Activated naive CD4-positive, alpha-beta T cell (primary cell): ENCODE measurements around the gene AK6.
A peak's percentile ranks its signal among the peaks of the same experiment; 100 is the strongest.
"Not testable (repeated sequence)": the region's sequence is repeated elsewhere in the genome, so short reads cannot be mapped to it uniquely, and the experiment has no call there.

Source experiments
- DNase-seq, 4 experiments: peaks; one replicate each; lab custom pipeline; 2025; lab: John Stamatoyannopoulos, UW

Gene AK6

GRCh38 chr5:69369340-69370121 lies at the start of gene AK6, which contains the start of the genes RAD17 and TAF9:
Gene AK6 (minus strand): TSS chr5:69369520. CDS start chr5:69369490, 30 bp downstream.
Gene RAD17 (plus strand): TSS chr5:69369818. CDS start chr5:69372209, 2,391 bp downstream.
Gene TAF9 (minus strand): TSS chr5:69369520. CDS start chr5:69365737, 3,783 bp downstream.
- DNase-seq, result peak; percentile 90 to 95 (median 94)

- no peak for DNase-seq
Measured at GRCh38 chr5:69418554-69418953, 49.2 kb upstream of the AK6 start.

DNA sequence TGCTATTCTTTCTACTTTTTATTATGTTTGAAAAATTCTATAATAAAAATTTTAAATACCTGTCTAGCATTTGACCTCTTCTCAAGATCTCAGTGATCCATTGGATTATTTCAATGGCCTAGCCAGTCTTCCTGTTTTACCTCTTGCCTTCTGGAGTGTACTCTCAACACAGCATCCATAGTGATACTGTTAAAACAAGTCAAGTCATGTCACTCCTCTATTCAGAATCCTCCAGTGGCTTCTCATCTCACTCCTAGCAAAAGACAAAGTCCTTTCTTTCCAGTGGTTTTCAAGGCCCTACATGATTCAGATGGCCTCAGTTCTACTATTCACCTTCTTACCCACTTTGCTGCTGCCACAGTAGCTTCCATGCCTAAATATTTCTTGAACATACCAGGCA lies 47.4 kb upstream of the AK6 start:
- DNase-seq, result no peak

DNA sequence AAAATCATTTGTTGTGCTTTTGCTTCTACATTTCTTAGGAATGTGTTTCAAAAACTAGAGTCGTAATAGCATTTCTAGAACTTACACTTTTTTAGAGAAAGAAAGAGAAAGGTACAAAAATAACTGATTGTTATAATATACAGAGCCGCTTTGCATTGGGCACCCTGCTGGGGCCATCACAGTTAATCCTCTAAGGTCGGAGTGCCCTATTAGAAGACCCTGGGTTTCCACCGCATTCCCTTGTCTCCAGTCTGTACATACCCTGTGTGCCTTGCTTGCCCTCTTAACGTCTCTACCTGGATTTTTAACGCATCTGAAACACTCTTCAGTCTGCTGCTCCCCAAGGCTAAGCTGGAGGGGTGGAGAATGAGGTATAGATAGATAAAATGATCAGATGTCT lies 46.9 kb upstream of the AK6 start:
- no peak for DNase-seq

DNA sequence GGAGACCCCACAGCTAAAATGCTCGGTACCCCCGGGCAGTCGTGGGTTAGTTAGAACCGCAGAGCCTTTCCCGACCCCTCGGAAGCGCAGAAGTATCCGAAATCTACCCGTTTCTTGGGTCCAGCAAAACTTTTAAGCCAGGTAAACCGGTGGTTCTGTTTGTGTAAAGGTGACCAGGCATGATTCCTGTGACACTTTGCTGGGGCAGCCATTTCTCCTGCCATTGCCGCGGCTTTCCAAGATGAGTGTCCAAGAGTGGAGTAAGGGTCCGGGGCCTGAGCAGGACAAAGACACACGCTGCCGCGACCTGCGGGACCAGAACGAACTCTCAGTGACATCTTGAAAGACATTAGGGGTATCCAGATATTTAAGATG lies 46.3 kb upstream of the AK6 start:
- no peak for DNase-seq

DNA sequence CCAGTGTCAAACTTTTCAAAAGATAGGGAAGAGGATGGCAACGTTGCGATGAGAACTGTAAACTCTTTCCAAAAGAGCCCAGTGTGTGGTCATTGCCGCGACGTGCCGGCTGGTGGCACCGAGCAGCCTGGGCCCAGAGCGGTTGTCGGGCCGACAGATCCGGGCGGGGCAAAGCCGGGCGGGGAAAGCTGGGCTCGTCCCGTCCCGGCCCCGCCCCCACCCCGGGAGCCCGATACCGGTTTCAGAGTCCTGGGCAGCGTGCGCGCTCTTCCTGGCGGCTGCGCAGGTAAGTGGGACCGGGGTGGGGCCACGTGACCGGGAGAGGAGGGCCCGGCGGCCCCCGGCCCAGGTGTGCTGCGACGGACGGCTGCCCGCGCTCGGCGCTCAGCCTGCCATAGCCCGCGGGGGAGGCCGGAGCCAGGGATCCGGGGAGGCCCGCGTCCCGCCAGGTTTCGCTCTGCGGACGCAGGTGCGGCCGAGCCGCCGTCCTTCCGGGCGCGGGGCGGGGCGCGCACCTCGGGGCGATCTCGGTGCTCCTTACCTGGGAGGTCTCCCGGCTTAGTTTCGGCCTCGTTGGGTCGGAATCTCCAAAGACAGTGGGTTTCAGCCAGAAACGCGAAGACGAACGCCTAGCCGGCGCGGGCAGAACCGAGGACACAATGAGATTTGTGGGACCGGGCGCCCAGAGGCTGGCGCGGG lies 45.7 kb upstream of the AK6 start, which contains the start of gene MARVELD2:
TSS of gene MARVELD2 (plus strand) at position 232 of the 699 bp plus-strand sequence. CDS start 4,270 bp downstream, outside the sequence.
- DNase-seq, result no peak

DNA sequence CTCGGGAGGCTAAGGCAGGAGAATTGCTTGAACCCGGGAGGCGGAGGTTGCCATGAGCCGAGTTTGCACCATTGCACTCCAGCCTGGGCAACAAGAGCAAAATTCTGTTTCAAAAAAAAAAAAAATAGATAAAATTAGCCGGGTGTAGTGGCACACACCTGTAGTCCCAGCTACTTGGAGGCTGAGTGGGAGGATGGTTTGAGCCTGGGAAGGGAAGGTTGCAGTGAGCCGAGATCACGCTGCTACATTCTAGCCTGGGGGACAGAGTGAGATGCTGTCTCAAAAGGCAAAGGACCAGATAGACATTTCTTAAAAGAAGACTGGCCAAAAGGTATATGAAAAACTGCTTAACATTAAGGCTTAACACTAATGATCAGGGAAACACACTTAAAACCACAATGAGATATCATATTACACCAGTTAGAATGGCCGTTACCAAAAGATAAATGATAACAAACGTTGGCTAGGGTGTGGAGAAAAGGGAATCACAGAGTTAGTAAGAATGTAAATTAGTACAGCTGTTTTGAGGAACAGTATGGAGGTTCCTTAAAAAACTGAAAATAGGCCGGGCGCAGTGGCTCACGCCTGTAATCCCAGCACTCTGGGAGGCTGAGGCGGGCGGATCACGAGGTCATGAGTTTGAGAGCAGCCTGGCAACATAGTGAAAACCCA lies 35.5 kb upstream of the AK6 start:
- no peak for DNase-seq

DNA sequence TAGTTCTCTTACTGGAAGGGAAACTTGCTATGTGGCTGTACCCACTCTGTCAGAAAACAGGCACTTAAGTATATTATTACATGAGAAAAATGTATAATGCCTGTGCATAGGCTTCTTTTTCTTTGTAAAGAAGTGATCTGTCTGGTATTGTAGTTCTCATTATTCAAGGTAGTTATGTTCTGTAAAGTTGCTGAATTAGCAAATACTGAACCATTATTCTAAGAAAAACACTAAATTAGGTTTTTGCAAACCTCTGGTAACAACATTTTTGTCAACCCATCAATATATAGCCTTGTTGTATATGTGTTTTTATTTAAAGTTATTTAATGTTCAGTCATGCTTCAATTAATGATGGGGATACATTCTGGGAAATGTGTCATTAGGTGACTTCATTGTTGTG lies 9.1 kb upstream of the AK6 start:
- DNase-seq, result no peak

- no peak for DNase-seq
Measured at GRCh38 chr5:69374911-69375446, 5.7 kb upstream of the AK6 start.

GRCh38 chr5:69372394-69372793 lies 3.1 kb upstream of the AK6 start:
- no peak for DNase-seq

DNA sequence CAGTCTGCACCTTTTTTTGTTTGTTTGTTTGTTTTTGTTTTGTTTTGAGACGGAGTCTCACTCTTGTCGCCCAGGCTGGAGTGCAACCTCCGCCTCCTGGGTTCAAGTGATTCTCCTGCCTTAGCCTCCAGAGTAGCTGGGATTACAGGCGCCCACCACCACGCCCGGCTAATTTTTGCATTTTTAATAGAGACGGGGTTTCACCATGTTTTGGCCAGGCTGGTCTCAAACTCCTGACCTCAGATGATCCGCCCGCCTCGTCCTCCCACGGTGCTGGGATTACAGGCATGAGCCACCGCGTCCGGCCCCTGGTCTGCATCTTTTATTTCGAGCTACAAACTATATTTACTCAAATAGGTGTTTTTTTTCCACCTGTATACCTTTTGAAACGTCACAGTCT lies 1.0 kb upstream of the AK6 start:
- DNase-seq, result not testable (repeated sequence)

- DNase-seq, result peak in 1 of 4 experiments; percentile 5
Measured at GRCh38 chr5:69368458-69369339, 621 bp downstream of the AK6 start.

DNA sequence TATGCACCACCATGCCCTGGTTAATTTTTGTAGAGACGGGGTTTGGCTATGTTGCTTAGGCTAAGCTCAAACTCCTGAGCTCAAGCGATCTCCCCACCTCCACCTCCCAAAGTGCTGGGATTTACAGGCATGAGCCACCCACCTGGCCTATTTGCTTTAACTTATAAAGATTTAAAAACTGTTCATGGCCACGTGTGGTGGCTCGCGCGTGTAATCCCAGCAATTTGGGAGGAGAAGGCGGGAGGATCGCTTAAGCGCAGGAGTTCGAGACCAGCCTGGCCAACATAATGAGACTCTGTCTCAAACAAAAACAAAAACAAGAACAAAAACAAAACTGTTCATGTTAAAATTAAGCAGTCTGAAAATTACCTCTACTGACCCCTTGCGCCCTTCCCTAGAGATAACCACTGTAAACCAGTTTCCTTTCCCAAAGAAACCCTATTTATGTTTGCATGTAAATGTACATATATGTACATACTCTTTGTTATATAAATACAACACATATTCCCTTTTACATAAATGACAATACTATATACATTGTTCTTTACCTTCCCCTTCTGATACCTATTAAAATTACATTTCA lies 1.5 kb downstream of the AK6 start:
- DNase-seq, result no peak

- DNase-seq, result no peak
Measured at GRCh38 chr5:69364850-69365249, 4.5 kb downstream of the AK6 start.

DNA sequence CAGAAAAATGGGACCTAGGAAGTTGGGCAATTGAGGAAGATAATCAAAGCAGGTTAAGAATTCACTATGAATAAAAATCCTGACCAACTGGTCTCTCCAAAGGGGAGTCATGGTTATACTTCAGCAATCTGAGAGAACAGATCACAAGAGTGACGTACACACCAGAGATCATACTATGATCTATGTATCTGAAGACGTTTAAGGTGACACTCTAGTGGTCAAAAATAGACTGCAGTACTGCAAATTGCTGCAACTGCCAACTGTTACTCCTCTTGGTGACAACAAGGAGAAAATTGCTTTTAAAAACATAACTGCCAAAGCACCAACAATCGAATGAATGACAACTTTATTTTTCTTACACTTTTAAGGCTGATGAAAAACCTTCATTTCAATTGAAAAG lies 4.9 kb downstream of the AK6 start:
- no peak for DNase-seq

DNA sequence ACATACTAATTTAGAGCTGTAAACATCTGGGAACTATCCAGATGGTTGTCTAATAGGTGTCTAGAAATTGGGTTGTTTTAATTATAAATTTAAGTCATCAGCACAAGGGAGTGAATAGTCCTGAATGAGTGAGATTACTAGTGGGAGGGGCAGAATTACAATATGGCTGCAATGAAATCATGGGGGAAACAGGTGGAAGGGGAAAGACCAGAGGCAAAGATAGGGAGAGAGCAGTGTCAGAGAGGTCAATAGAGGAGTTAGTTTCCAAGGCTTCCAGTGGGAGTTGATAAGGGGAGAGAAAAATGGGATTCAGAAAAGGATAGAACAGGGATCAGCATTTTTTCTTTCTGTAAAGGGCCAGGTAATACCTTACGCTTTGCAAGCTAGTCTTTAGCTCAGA lies 8.9 kb downstream of the AK6 start:
- DNase-seq, result no peak

GRCh38 chr5:69359699-69360098 lies 9.6 kb downstream of the AK6 start:
- DNase-seq, result no peak

GRCh38 chr5:69350664-69351063 lies 18.7 kb downstream of the AK6 start:
- no peak for DNase-seq

- no peak for DNase-seq
Measured at GRCh38 chr5:69343083-69343482, 26.2 kb downstream of the AK6 start.

DNA sequence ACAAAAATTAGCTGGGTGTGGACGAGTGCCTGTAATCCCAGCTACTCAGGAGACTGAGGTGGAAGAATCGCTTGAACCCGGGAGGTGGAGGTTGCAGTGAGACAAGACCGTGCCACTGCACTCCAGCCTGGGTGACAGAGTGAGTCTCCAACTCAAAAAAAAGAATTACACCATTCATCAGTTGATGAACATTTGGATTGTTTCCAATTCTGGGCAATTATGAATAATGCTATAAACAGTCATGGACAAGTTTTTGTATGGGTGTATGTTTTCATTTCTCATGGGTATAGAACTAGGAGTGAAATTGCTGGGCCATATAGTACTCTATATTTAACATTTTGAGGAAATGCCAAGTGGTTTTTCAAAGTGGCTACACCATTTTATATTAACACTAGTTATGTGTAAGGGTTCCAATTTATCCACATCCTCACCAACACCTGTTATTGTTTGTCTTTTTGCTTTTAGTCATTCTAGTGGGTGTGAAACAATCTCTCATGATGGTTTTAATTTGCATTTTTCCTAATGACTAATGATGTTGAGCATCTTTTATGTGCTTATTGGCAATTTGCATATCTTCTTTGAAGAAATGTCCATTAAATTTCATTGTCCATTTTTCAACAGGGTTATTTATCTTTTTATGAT lies 27.7 kb downstream of the AK6 start:
- no peak for DNase-seq
